HG03439 (cell line): Measurements from ENCODE around the gene TBC1D22A.

Experiments
- ATAC-seq: cut with Tn5 transposase; IDR thresholded peaks from one replicate; pipeline ENCODE4 v1.9.1; 2021; ENCODE audit warnings: mild to moderate bottlenecking, moderate library complexity; ENCODE audit not compliant: unreplicated experiment

Gene TBC1D22A

GRCh38 chr22:47123827-47124442 lies 361.5 kb downstream of the TBC1D22A start:
- ATAC-seq = no peak

- ATAC-seq = no peak
Measured at GRCh38 chr22:47124451-47124881, 362.0 kb downstream of the TBC1D22A start.

- no peak for ATAC-seq
Measured at GRCh38 chr22:47124961-47125360, 362.5 kb downstream of the TBC1D22A start.

- no peak for ATAC-seq
Measured at GRCh38 chr22:47125603-47126002, 363.2 kb downstream of the TBC1D22A start.

GRCh38 chr22:47126344-47126811 lies 363.9 kb downstream of the TBC1D22A start:
- no peak for ATAC-seq

- no peak for ATAC-seq
Measured at GRCh38 chr22:47127441-47127871, 365.0 kb downstream of the TBC1D22A start.

- ATAC-seq = no peak
Measured at GRCh38 chr22:47128216-47128615, 365.8 kb downstream of the TBC1D22A start.

GRCh38 chr22:47128622-47129215 lies 366.3 kb downstream of the TBC1D22A start:
- ATAC-seq = no peak

- no peak for ATAC-seq
Measured at GRCh38 chr22:47129902-47130635, 367.6 kb downstream of the TBC1D22A start.

GRCh38 chr22:47130883-47131631 lies 368.6 kb downstream of the TBC1D22A start:
- ATAC-seq = no peak

GRCh38 chr22:47131632-47132427 lies 369.4 kb downstream of the TBC1D22A start:
- no peak for ATAC-seq

GRCh38 chr22:47132428-47132825 lies 370.0 kb downstream of the TBC1D22A start:
- no peak for ATAC-seq

GRCh38 chr22:47133061-47133969 lies 370.9 kb downstream of the TBC1D22A start:
- ATAC-seq = no peak

GRCh38 chr22:47134222-47134621 lies 371.8 kb downstream of the TBC1D22A start:
- no peak for ATAC-seq

- ATAC-seq = no peak
Measured at GRCh38 chr22:47135338-47135737, 372.9 kb downstream of the TBC1D22A start.

- ATAC-seq = no peak
Measured at GRCh38 chr22:47136050-47136449, 373.6 kb downstream of the TBC1D22A start.

- ATAC-seq = no peak
Measured at GRCh38 chr22:47136671-47137070, 374.2 kb downstream of the TBC1D22A start.

GRCh38 chr22:47139013-47139789 lies 376.8 kb downstream of the TBC1D22A start:
- ATAC-seq = no peak

GRCh38 chr22:47139790-47140119 lies 377.3 kb downstream of the TBC1D22A start:
- ATAC-seq = no peak
